ENCODE results near the gene DUSP21. TPM values are rescaled to one million over a fixed set of nuclear protein-coding genes. Genes with fewer than 3 reads are reported as not detected.

The DUSP21 gene
- total and polyA plus RNA-seq, 2 of the 4 experiments (the other 2 are of a cell fraction): not detected

GRCh38 chrX:44822601-44823000 is 21.2 kb upstream of the DUSP21 start:
- H3K18ac ChIP-seq (ENCODE audit: low read depth, low read length): no peak overlapping the region
- no peaks in the 10 kb centered on the region for H3K79me1 ChIP-seq (ENCODE audit: low read depth in 1 of 2, low read length in 2 of 2)
- H2AFZ ChIP-seq (replicated peaks; ENCODE audit: low read length, poor library complexity): no peak overlapping the region
- H4K5ac ChIP-seq (ENCODE audit: low read depth, low read length): no peak overlapping the region
- no peak overlapping the region for H3K27ac ChIP-seq (ENCODE audit: insufficient read depth, low read length)
- no peak overlapping the region for H3K4ac ChIP-seq (ENCODE audit: low read depth, low read length)
- no peak overlapping the region for H3K56ac ChIP-seq (ENCODE audit: extremely low read depth, insufficient read depth, low read length)
- CTCF ChIA-PET: no interaction called here
- H2BK5ac ChIP-seq (ENCODE audit: low read depth, low read length, poor library complexity, severe bottlenecking): no peak overlapping the region
- no peak overlapping the region for H3K4me2 ChIP-seq (ENCODE audit: low read depth, low read length)
- no peak overlapping the region for H2AK9ac ChIP-seq (replicated peaks; ENCODE audit: low read depth, low read length, poor library complexity)
- no TSS peak for BruUV-seq (replicated peaks)
- H3K36me3 ChIP-seq (ENCODE audit: control insufficient read depth, insufficient read depth, low read length): no peaks in the 10 kb centered on the region
- H3K14ac ChIP-seq (replicated peaks; ENCODE audit: low read depth, low read length): no peak overlapping the region
- no peaks in the 10 kb centered on the region for H4K20me1 ChIP-seq (ENCODE audit: insufficient read depth, low read length)
- no peak overlapping the region for H2BK120ac ChIP-seq (ENCODE audit: low read depth, low read length)
- no peak for ATAC-seq (ENCODE audit: low read depth)
- no peak overlapping the region for H4K91ac ChIP-seq (ENCODE audit: insufficient read depth, low read depth, low read length)
- intact Hi-C loops (cut with micrococcal nuclease) (no loop called here), dilution Hi-C loops (cut with HindIII; ENCODE audit: low sequenced_read_pairs, unreplicated experiment) (no loop called here), in situ Hi-C loops (cut with MboI; ENCODE audit: low sequenced_read_pairs) (no loop called here)
- no peaks in the 10 kb centered on the region for H3K9me3 ChIP-seq (ENCODE audit: control insufficient read depth, insufficient read depth, low read length)
- no peak overlapping the region for H2BK15ac ChIP-seq (ENCODE audit: low read depth, low read length)
- no peaks in the 10 kb centered on the region for H3K9me1 ChIP-seq (ENCODE audit: insufficient read depth, low read length)
- TF ChIP-seq POLR2A (IDR thresholded peaks at IDR 0.05; ENCODE audit: low read depth, low read length): no peak
- no peak for TF ChIP-seq SMC3 (IDR thresholded peaks at IDR 0.05; ENCODE audit: low read depth, low read length)
- no peak for TF ChIP-seq RFX5 (IDR thresholded peaks at IDR 0.05; ENCODE audit: low read depth, low read length)
- TF ChIP-seq NFE2L2 (IDR thresholded peaks at IDR 0.05; ENCODE audit: low read depth, low read length): no peak
- no peak for TF ChIP-seq RCOR1 (IDR thresholded peaks at IDR 0.05; ENCODE audit: insufficient replicate concordance, low read length)
- TF ChIP-seq CEBPB (IDR thresholded peaks at IDR 0.05; ENCODE audit: low read depth, low read length): no peak
- TF ChIP-seq CTCF (conservative IDR thresholded peaks at IDR 0.05; ENCODE audit: low read depth, low read length): no peak
- no peak for TF ChIP-seq CHD1 (IDR thresholded peaks at IDR 0.05; ENCODE audit: low read depth, low read length)
- TF ChIP-seq MXI1 (IDR thresholded peaks at IDR 0.05; ENCODE audit: borderline replicate concordance, low read depth, low read length): no peak
- no peak for TF ChIP-seq MAZ (IDR thresholded peaks at IDR 0.05; ENCODE audit: borderline replicate concordance, low read depth, low read length)
- TF ChIP-seq MAFK (IDR thresholded peaks at IDR 0.05; ENCODE audit: low read depth, low read length): no peak
- TF ChIP-seq RAD21 (IDR thresholded peaks at IDR 0.05; ENCODE audit: low read length): no peak
- H3K4me3 ChIP-seq (ENCODE audit: insufficient read depth, low read depth, low read length): no peak overlapping the region
- H3K23ac ChIP-seq (ENCODE audit: low read depth, low read length): no peak overlapping the region
- POLR2A ChIA-PET (ENCODE audit: unreplicated experiment): no interaction called here
- no peaks in the 10 kb centered on the region for H3K4me1 ChIP-seq (ENCODE audit: control insufficient read depth, insufficient read depth, low read length)
- no peak overlapping the region for H2AK5ac ChIP-seq (ENCODE audit: low read depth, low read length)
- H2BK20ac ChIP-seq (ENCODE audit: low read depth, low read length): no peak overlapping the region
- DNase-seq: no peak
- H4K8ac ChIP-seq (ENCODE audit: low read depth in 2 of 2, low read length in 2 of 2): no peak overlapping the region
- no peak overlapping the region for H3K9ac ChIP-seq (ENCODE audit: low read depth, low read length)
- H3K27me3 ChIP-seq (ENCODE audit: control insufficient read depth, insufficient read depth, low read length): peaks cover 6% of the 10 kb centered on the region
